ENCODE data around the gene METRNL.

GRCh38 chr17:83042522-83043158 is 36.8 kb upstream of the METRNL start:
- no peak for TF ChIP-seq EZH2 (IDR thresholded peaks at IDR 0.05; ENCODE audit: borderline replicate concordance, low read depth, low read length, severe bottlenecking)
- TF ChIP-seq, protein P1, sequence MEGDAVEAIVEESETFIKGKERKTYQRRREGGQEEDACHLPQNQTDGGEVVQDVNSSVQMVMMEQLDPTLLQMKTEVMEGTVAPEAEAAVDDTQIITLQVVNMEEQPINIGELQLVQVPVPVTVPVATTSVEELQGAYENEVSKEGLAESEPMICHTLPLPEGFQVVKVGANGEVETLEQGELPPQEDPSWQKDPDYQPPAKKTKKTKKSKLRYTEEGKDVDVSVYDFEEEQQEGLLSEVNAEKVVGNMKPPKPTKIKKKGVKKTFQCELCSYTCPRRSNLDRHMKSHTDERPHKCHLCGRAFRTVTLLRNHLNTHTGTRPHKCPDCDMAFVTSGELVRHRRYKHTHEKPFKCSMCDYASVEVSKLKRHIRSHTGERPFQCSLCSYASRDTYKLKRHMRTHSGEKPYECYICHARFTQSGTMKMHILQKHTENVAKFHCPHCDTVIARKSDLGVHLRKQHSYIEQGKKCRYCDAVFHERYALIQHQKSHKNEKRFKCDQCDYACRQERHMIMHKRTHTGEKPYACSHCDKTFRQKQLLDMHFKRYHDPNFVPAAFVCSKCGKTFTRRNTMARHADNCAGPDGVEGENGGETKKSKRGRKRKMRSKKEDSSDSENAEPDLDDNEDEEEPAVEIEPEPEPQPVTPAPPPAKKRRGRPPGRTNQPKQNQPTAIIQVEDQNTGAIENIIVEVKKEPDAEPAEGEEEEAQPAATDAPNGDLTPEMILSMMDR (IDR thresholded peaks at IDR 0.05; ENCODE audit: borderline replicate concordance, extremely low read depth, low read length, poor library complexity, severe bottlenecking) = no peak

Data from DND-41 (cell line).